GM12878 (cell line): ENCODE data around the gene DIAPH2. TPM values are rescaled to one million over a fixed set of nuclear protein-coding genes. Genes with fewer than 3 reads are reported as not detected.

Source experiments
- ATAC-seq: fragments of 200-7000 bp; cut with Tn5 transposase; 3 replicates; pipeline ENCODE4 v1.9.1; 2020; ENCODE audit warnings: mild to moderate bottlenecking, moderate library complexity
- BruUV-seq: library from RNA; stranded (reverse); fragments of 400-500 nt; replicated peaks from 2 replicates; lab custom pipeline; 2021; lab: Mats Ljungman, UMichigan
- CTCF ChIA-PET: fragments of 300-600 bp; sonication (Branson Sonifier 250); formaldehyde crosslinking; extraction: SDS; loops from one replicate; lab custom pipeline; 2021; ENCODE audit warnings: inconsistent platforms; lab: Yijun Ruan, JAX
- POLR2A ChIA-PET: fragments of 350-600 bp; formaldehyde crosslinking; extraction: SDS; loops from one replicate; lab custom pipeline; 2021; ENCODE audit warnings: inconsistent platforms; lab: Charles Lee
- RAD21 ChIA-PET: fragments of 300-600 bp; sonication (Branson Sonifier 250); formaldehyde crosslinking; loops from one replicate; lab custom pipeline; 2023; ENCODE audit warnings: antibody characterized with exemption; ENCODE audit not compliant: unreplicated experiment; lab: Charles Lee
- SMC1A ChIA-PET: fragments of 300-600 bp; sonication (Branson Sonifier 250); formaldehyde crosslinking; loops from one replicate; lab custom pipeline; 2023; ENCODE audit not compliant: unreplicated experiment, uncharacterized antibody; lab: Charles Lee
- DNase-seq: peaks from one replicate; pipeline ENCODE4 v3.0.0-alpha.2; 2011; ENCODE audit warnings: low read depth, low spot score
- FAIRE-seq: peaks from 3 replicates; lab custom pipeline; 2011; peaks lifted over from hg19 to GRCh38; lab: Jason Lieb, UNC
- H2AFZ ChIP-seq: 2 replicates; pipeline ENCODE4 v1.6.0; 2011; ENCODE audit warnings: low read depth, low read length, control low read depth; ENCODE audit not compliant: control insufficient read depth
- H3K27ac ChIP-seq: 2 replicates; pipeline ENCODE4 v1.5.1; 2011; ENCODE audit warnings: control low read depth; ENCODE audit not compliant: control insufficient read depth, insufficient read depth
- H3K27me3 ChIP-seq, 2 experiments: replicated peaks in 1 of 2; 2 replicates each; pipeline versions ENCODE4 v1.6.0 to v1.6.1; 2011; ENCODE audit warnings: low read length in 1 of 2; ENCODE audit not compliant: control insufficient read depth in 2 of 2, insufficient read depth in 2 of 2
- H3K36me3 ChIP-seq, 2 experiments: 2 replicates each; pipeline ENCODE4 v1.5.1; 2011; ENCODE audit warnings: low read length in 1 of 2; ENCODE audit not compliant: control insufficient read depth in 2 of 2, insufficient read depth in 2 of 2
- H3K4me1 ChIP-seq: 2 replicates; pipeline ENCODE4 v1.6.1; 2011; ENCODE audit warnings: mild to moderate bottlenecking, low read length, moderate library complexity, mixed read lengths; ENCODE audit not compliant: control insufficient read depth, insufficient read depth
- H3K4me2 ChIP-seq: 2 replicates; pipeline ENCODE4 v1.6.0; 2011; ENCODE audit warnings: control low read depth; ENCODE audit not compliant: control insufficient read depth, insufficient read depth
- H3K4me3 ChIP-seq: fragments of 200-600 bp; sonication (generic); 2 replicates; pipeline ENCODE4 v1.5.1; 2016
- H3K79me2 ChIP-seq: 2 replicates; pipeline ENCODE4 v1.6.0; 2011; ENCODE audit warnings: low read length; ENCODE audit not compliant: control insufficient read depth, insufficient read depth
- H3K9ac ChIP-seq: 2 replicates; pipeline ENCODE4 v1.8.0; 2011; ENCODE audit warnings: low read length, control low read depth, mixed read lengths; ENCODE audit not compliant: control insufficient read depth, insufficient read depth
- H3K9me3 ChIP-seq: replicated peaks from 3 replicates; pipeline ENCODE4 v1.5.1; 2011; ENCODE audit warnings: mild to moderate bottlenecking, low read length; ENCODE audit not compliant: control insufficient read depth, insufficient read depth
- H4K20me1 ChIP-seq: 2 replicates; pipeline ENCODE4 v1.6.0; 2011; ENCODE audit not compliant: control insufficient read depth, insufficient read depth
- E2F4 ChIP-seq: IDR thresholded peaks from 2 replicates; pipeline ENCODE4 v1.6.1; 2012; ENCODE audit warnings: low read depth, low read length, improper control_type of control experiment
- E2F8 ChIP-seq: fragments of 450-650 bp; IDR thresholded peaks from 2 replicates; pipeline ENCODE4 v1.6.1; 2018; ENCODE audit warnings: mild to moderate bottlenecking, low read depth, moderate library complexity; ENCODE audit not compliant: partially characterized antibody
- MYC ChIP-seq: IDR thresholded peaks from 2 replicates; pipeline ENCODE4 v1.6.1; 2011; ENCODE audit warnings: mild to moderate bottlenecking, low read length, moderate library complexity, inconsistent platforms; ENCODE audit not compliant: insufficient read depth, insufficient replicate concordance, insufficient read length, severe bottlenecking
- NFIC ChIP-seq: IDR thresholded peaks from 2 replicates; pipeline ENCODE4 v1.6.1; 2012; ENCODE audit warnings: low read depth, mild to moderate bottlenecking, inconsistent platforms, low read length, moderate library complexity
- NRF1 ChIP-seq: conservative IDR thresholded peaks from 2 replicates; pipeline ENCODE4 v1.6.1; 2011; ENCODE audit warnings: mild to moderate bottlenecking, low read depth, low read length, improper control_type of control experiment
- TAF1 ChIP-seq: IDR thresholded peaks from 2 replicates; pipeline ENCODE4 v1.6.1; 2011; ENCODE audit warnings: mild to moderate bottlenecking, low read depth, low read length, borderline replicate concordance
- WGBS: methylation state at CpG from one replicate; pipeline ENCODE4 v1.1.6; 2016; ENCODE audit warnings: low lambda C conversion rate; ENCODE audit not compliant: insufficient replicate concordance, insufficient coverage; ENCODE audit errors: missing lambda C conversion rate; 5-methylcytosine and 5-hydroxymethylcytosine counted together
- in situ Hi-C: fragments of 300-500 bp; cut with MboI; formaldehyde crosslinking; loops from 9 replicates; pipeline ENCODE4 v1.14.3; 2018; ENCODE audit warnings: mixed read lengths
- intact Hi-C: fragments of 100-400 bp; cut with micrococcal nuclease; formaldehyde crosslinking; loops from one replicate; pipeline ENCODE4 v1.14.2; 2022; ENCODE audit not compliant: unreplicated experiment
- polyA plus RNA-seq, 11 experiments: library from polyadenylated mRNA; depleted of rRNA in 4 of 11; unstranded in 6 of 11; stranded (reverse) in 5 of 11; fragments of >200 nt; fragmentation: Nextera tagmentation in 4 of 11; fragmentation: Illumina TruSeq in 1 of 11; extraction: Ambion mirVana in 4 of 11; extraction: Trizol in 1 of 11; gene quantifications; 1 replicate in 1 of 11; 2 replicates in 10 of 11; pipeline versions ENCODE4 v1.2.1 to v1.2.3, GENCODE V29; 2011 to 2016; ENCODE audit warnings: inconsistent platforms in 2 of 11, missing spikeins in 2 of 11, low read depth in 1 of 11
- total RNA-seq, 4 experiments: library from RNA; depleted of rRNA in 3 of 4; stranded (reverse); fragments of >200 nt in 3 of 4; fragmentation: Illumina TruSeq in 1 of 4; extraction: Trizol in 1 of 4; gene quantifications; 2 replicates each; pipeline versions ENCODE4 v1.2.1 to v1.2.3, GENCODE V29; 2013 to 2021
- TF ChIP-seq, protein P1 (sequence below): fragments of 450-650 bp; formaldehyde crosslinking; IDR thresholded peaks from 2 replicates; pipeline ENCODE4 v1.4.0; 2020; ENCODE audit warnings: mild to moderate bottlenecking, moderate library complexity

Gene DIAPH2
- total and polyA plus RNA-seq, 10 of the 15 experiments (the other 5 are each of a cell fraction or from before 2014, with no cell fraction given) = 2.2 to 16.6 (median 8.8) TPM

DNA sequence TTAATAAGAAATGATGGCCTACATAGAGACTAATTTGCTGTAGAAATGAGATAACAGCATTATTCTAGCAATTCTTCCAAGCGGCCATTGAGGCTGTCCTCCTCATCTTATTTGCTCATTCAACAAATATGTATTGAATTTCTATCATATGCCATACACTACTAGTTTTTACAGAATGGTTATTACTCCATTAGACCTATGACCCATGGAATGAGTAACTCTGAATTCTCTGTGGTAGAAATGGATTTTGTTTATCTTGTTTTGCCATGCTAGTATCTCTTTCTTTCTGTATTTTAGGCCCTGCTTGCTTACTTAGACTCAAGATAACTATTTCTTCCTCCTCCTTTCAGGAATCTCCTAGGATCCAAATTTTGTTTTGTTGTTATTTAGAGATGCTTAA, 302.6 kb downstream of the DIAPH2 start:
- ATAC-seq (no peak), FAIRE-seq (no peak), DNase-seq (no peak)
- ChIA-PET CTCF (no interaction called here), POLR2A (no interaction called here), RAD21 (no interaction called here), SMC1A (no interaction called here)
- TF ChIP-seq, protein P1, sequence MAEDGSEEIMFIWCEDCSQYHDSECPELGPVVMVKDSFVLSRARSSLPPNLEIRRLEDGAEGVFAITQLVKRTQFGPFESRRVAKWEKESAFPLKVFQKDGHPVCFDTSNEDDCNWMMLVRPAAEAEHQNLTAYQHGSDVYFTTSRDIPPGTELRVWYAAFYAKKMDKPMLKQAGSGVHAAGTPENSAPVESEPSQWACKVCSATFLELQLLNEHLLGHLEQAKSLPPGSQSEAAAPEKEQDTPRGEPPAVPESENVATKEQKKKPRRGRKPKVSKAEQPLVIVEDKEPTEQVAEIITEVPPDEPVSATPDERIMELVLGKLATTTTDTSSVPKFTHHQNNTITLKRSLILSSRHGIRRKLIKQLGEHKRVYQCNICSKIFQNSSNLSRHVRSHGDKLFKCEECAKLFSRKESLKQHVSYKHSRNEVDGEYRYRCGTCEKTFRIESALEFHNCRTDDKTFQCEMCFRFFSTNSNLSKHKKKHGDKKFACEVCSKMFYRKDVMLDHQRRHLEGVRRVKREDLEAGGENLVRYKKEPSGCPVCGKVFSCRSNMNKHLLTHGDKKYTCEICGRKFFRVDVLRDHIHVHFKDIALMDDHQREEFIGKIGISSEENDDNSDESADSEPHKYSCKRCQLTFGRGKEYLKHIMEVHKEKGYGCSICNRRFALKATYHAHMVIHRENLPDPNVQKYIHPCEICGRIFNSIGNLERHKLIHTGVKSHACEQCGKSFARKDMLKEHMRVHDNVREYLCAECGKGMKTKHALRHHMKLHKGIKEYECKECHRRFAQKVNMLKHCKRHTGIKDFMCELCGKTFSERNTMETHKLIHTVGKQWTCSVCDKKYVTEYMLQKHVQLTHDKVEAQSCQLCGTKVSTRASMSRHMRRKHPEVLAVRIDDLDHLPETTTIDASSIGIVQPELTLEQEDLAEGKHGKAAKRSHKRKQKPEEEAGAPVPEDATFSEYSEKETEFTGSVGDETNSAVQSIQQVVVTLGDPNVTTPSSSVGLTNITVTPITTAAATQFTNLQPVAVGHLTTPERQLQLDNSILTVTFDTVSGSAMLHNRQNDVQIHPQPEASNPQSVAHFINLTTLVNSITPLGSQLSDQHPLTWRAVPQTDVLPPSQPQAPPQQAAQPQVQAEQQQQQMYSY = no peak
- 36% methylated on average over 1 of the region's 1 CpG for WGBS
- Histone ChIP-seq H4K20me1 (no peaks in the 10 kb centered on the region), H3K9me3 (no peaks in the 10 kb centered on the region), H3K27ac (no peak overlapping the region), H3K9ac (no peak overlapping the region), H3K36me3 (no peaks in the 10 kb centered on the region), H3K4me1 (no peaks in the 10 kb centered on the region), H3K4me2 (no peak overlapping the region), H3K79me2 (no peaks in the 10 kb centered on the region), H2AFZ (no peak overlapping the region), H3K4me3 (no peak overlapping the region), H3K27me3 (no peaks in the 10 kb centered on the region)
- in situ Hi-C loops (no loop called here), intact Hi-C loops (no loop called here)
- no TSS peak for BruUV-seq

GRCh38 chrX:96989830-96990571, 305.4 kb downstream of the DIAPH2 start:
- BruUV-seq = no TSS peak
- no peak for DNase-seq
- intact Hi-C loops (no loop called here), in situ Hi-C loops (no loop called here)
- Histone ChIP-seq H3K9me3 (no peaks in the 10 kb centered on the region), H3K36me3 (no peaks in the 10 kb centered on the region), H4K20me1 (no peaks in the 10 kb centered on the region), H3K9ac (no peak overlapping the region), H3K27ac (no peak overlapping the region), H2AFZ (no peak overlapping the region), H3K79me2 (no peaks in the 10 kb centered on the region), H3K4me3 (no peak overlapping the region), H3K4me2 (no peak overlapping the region), H3K27me3 (no peaks in the 10 kb centered on the region), H3K4me1 (no peaks in the 10 kb centered on the region)
- FAIRE-seq = no peak
- ChIA-PET POLR2A (no interaction called here), SMC1A (no interaction called here), RAD21 (no interaction called here), CTCF (no interaction called here)
- ATAC-seq = no peak
- 46% methylated on average over 5 of the region's 5 CpGs for WGBS
- TF ChIP-seq MYC (no peak), NRF1 (no peak), E2F8 (no peak), TAF1 (no peak), NFIC (no peak), E2F4 (no peak)
